NAMALWA (cell line): Measurements from ENCODE around the gene DNM2.
"Not testable (repeated sequence)": the region's sequence is repeated elsewhere in the genome, so short reads cannot be mapped to it uniquely, and the experiment has no call there.

ENCODE experiments used
- DNase-seq: peaks from one replicate; pipeline ENCODE4 v3.0.0-alpha.2; 2015; ENCODE audit warnings: low spot score

Gene DNM2

DNA sequence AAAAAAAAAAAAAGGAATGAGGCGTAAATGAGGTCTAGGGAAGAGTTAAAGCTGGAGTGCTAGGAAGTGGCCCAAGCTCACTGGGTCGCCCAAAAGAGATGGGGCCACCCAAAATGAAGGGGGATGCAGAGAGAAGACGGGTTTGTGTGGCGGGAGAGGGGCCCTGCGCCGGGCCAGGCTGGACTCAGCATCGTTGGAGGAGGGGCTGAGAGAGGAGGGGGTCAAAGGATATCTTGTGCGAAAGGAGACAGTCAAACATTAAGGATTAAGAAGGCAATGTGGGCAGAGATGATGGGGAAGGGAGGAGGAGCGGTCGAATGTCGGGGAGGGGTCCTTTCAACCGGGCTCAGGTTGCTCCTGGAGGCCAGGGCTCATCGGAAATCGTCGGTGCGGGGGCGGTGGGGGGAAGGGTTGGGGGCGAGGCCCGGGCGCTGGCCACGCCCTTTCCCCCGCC is 152.6 kb downstream of the DNM2 start:
- no peak for DNase-seq

DNA sequence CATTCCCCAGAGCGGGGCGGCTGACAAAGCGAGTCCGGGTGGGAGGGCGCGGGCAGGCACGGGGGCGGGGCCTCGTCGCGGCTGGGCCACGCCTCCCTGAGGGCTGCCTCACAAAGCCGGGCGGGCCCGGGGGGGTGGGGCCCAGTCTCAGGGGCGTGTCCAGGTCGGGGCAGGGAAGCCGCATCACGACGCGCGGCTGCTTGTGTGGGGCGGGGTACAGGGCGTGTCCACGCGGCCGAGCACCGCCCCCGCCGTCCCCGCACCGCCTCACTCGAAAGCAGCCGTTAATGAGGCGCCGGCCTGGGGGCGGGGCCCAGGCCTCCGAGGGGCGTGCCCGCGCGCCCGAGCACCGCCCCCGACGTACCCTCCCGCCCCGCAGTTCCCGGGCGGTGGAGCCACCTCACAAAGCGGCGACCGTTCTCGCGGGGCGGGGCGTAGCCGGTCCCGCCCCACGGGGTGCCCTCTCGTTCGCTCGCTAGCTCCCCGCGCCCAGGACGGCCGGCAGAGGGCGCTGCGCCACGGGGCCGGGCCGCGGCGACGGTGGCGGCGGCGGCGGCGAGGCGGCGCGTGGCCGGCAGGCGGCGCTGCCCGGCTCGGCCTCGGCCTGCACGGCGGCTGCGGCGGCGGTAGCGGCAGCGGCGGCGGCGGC is 153.2 kb downstream of the DNM2 start, which contains the start of gene CARM1:
Gene CARM1, plus strand, starts transcription at position 599 of the 649 bp plus-strand sequence. CDS start 150 bp downstream, outside the sequence.
- peak; percentile 97 for DNase-seq

DNA sequence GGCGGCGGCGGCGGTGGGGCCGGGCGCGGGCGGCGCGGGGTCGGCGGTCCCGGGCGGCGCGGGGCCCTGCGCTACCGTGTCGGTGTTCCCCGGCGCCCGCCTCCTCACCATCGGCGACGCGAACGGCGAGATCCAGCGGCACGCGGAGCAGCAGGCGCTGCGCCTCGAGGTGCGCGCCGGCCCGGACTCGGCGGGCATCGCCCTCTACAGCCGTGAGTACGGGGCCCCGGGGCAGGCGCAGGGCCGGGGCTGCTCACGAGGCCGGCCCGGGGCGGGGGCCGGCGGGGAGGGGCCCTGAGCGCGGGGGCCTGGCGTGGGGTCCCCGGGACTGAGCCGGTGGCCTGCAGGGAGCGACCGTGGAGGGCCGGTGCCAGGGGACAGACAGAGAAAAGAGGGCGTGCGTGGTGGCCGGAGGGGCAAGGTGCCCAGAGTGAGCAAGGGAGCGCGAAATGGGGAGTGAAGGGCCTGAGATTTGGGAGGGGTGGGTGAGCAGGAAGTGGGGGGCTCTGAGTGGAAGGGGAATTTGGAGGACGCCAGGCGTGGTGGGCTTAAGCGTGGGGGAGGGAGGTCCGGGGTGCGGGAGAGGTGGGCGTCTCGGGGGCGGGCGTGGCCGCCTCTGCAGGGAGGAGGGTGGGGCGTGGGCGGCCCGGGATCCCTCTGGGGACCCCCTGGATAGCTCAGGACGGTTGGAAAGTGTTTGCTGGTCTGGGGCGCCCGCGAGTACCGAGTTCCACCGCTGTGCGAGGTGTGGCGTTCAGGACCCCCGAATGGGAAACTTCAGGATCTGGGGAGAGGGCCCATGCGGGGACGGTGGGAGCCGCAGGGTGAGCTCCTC is 154.0 kb downstream of the DNM2 start:
- DNase-seq, result peak; percentile 53

- peak; percentile 58 for DNase-seq
Measured at GRCh38 chr19:10872546-10873107, 154.7 kb downstream of the DNM2 start.

- no peak for DNase-seq
Measured at GRCh38 chr19:10874024-10874423, 156.1 kb downstream of the DNM2 start.

- no peak for DNase-seq
Measured at GRCh38 chr19:10876459-10877240, 158.8 kb downstream of the DNM2 start.

DNA sequence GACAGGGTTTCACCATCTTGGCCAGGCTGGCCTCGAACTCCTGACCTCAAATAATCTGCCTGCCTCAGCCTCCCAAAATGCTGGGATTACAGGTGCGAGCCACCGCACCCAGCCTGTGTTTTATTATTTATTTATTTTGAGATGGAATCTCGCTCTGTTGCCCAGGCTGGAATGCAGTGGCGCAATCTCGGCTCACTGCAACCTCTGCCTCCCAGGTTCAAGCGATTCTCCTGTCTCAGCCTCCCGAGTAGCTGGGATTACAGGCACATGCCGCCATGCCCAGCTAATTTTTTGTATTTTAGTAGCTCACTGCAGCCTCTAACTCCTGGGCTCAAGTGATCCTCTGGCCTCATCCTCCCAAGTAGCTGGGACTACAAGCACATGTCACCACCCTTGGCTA is 159.7 kb downstream of the DNM2 start:
- DNase-seq, result not testable (repeated sequence)

GRCh38 chr19:10878253-10878652 is 160.4 kb downstream of the DNM2 start:
- peak; percentile 63 for DNase-seq
